RKO (cell line): ENCODE results near the gene SLC25A28.
"Not testable (repeated sequence)": the region's sequence is repeated elsewhere in the genome, so short reads cannot be mapped to it uniquely, and the experiment has no call there.

Source experiments
- DNase-seq: peaks from one replicate; pipeline ENCODE4 v3.0.0-alpha.2; 2016; ENCODE audit warnings: low spot score

Gene SLC25A28

DNA sequence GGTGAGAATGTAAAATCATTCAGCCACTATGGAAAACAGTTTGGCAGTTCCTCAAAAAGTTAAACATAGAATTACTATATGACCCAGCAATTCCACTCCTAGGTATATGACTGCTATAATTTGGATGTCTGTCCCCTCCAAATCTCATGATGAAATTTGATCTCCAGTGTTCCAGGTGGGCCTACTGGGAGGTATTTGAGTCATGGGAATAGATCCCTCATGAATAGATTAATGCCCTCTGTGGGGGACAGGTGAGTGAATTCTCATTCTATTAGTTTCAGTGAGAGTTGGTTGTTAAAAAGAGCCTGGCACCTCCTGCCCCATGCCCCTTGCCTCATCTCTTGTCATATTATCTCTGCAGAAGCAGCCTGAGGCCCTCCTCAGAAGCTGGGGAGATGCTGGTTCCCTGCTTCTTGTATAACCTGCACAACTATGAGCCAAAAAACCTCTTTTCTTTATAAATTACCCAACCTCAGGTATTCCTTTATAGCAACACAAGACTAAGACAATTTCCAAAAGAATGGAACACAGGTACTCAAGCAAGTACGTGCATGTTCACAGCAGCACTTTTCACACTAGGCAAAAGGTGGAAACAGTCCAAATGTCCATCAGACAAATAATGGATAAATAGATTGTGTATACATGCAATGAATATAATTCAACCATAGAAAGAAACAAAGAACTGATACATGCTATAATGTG is 8.8 kb upstream of the SLC25A28 start:
- no peak for DNase-seq

DNA sequence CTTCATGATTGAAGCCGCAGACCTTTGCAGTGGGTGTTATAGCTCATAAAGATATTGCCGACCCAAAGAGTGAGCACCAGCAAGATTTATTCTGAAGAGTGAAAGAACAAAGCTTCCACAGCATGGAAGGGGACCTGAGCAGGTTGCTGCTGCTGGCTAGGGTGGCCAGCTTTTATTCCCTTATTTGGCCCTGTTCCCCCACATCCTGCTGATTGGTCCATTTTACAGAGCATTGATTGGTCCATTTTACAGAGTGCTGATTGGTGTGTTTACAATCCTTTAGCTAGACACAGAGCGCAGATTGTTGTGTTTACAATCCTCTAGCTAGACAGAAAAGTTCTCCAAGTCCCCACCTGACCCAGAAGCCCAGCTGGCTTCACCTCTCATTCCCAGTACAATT is 4.9 kb upstream of the SLC25A28 start:
- not testable (repeated sequence) for DNase-seq

DNA sequence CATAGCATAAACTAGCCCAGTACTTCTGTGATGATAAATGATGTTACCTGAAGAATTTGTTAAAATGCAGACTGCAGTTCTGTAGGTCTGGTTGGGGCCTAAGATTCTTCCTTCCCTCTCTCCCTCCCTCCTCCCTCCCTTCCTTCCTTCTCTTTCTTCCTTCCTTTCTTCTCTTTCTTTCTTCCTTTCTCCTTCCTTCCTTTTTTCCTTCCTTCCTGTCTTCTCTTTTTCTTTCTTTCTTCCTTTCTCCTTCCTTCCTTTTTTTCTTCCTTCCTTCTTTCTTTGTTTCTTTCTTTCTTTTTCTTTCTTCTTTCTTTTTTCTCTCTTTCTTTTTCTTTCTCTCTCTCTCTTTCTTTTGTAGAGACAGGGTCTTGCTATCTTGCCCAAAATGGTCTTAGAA is 3.7 kb upstream of the SLC25A28 start:
- no peak for DNase-seq

DNA sequence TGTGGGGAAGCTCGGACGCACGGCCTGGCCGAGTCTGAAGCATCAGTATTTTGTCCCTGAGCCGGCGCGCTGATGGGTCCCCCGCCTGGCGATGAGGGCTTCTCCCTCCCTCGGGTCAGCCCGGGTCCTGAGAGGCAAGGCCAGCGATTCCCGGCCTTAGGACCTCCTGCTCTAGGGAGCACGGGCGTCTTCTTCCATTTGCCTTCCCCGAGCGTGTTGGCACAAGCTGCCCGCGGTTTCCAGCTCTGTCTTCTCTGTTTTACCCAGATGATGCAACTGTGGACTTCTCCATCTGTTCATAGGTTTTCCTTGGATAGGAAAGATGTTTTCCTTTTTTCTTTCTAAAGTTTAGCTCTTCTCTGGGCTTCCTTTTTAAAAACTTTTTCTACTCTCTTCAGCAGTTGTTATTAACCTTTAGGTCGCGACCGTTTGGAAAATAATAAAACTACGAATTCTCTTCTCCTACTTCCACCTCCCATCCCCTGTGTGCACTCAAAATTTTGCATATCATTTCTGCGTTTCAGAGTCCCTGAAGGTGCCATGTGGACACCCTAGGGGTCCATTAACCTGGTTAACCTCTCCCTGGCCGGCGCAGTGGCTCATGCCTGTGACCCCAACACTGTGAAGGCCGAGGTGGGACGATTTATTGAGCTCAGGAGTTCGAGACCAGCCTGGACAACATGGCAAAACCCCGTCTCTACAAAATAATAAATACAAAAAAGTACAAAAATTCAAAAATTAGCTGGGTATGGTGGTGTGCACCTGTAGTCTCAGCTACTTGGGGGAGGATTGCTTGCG is 1.4 kb upstream of the SLC25A28 start:
- no peak for DNase-seq

DNA sequence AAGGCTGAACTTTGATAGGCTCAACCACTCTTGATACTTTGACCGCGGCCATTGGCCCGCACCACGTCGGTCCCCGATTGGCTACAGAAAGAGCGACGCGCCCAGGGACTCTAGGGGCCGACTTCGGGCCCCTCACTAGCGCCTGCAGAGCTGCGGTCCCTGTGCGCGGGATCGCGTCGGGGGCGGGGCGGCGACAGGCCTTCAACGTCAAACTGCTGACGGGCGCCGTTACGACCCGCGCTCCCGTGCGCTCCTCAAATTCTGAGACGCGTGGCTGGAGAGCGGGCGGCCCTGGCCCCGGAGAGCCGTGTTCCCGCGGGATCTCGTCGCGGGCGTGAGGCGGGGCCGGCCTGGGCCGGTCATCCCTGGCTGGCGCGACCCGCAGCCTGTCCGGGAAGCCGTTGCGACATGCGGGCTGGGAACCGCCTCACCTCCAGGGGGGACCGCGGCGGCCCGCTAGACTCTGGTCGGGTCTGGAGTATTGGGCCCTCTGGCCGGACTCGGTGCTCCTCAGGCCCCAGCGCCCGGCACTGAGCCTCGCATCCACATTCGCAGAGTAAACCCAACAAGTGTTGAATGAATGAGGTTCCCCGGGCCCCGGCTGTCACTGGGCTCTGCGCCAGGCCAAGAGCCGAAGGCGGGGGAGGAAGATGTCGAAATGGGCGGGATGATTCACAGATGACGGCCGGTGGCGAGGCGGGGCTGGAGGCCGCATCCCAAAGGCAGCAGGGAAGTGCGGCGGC is 643 bp upstream of the SLC25A28 start:
- DNase-seq: peak; percentile 94

DNA sequence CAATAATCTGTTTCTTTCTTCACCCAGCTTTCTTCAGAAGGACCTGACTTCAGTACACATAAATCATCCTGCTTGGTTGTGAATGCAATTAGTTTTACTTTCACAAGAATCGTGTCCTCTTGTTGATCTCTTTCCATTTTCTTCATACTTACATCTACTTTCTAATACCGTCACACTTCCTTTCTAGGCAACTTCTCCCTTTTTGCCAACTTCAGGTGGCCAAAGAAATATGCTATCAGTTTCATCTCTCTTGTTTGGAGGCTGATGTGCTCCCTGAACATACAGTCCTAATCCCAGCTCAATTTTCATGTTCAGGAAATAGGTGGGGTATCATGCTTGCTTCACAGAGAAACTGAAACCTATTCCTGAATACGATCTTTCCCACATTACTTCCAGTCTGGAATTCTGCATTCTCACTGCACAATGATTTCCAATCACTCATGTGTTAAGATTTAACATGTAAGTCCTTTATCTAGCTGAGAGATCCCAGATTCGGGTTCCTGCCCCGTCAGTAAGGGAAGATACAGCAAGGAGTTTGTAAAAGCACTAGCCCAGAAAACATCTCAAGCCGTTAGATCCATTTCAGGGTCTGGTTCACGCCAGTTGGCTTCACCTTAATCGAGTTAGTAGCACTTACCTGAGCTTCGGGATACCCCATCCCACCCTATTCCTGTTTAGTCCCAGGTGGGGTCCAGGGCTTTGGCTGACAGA is 994 bp downstream of the SLC25A28 start:
- peak; percentile 34 for DNase-seq

DNA sequence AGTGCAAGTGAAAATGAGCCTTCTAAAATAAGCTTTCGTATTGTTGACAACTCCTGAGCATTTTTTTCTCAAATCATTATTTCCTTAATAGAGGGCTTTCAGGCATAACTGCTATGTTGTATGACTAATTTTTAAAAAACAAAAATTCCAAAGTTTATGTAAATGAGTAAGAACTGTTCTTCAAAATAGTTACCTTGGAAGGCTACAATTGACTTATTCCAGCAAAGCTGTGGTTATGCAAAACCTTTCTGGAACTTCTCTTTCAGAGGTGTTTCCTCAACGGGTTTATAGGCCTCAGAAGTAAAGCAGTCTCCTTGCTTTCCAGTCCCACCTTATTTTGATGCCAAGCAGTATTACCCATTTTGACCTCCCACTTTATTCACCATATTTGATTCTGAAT is 2.5 kb downstream of the SLC25A28 start:
- DNase-seq: no peak

DNA sequence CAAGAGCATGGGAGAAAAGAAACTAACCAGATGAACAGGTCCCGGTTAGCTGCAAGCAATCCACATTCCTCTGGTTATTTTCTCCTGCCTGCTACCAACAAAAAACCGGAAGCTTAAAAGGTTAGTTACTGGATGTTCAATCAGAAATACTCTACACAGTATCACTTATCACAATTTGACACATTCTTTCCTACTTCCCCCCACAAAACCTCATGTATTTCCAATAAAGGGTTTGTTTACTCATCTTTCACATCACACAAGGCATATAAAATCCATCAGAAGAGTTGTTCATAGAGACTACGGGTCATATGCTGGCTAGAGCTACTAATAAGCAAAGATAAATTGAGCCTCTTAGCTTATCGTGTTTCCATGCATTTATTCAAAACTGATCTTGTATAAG is 4.8 kb downstream of the SLC25A28 start:
- DNase-seq: no peak

DNA sequence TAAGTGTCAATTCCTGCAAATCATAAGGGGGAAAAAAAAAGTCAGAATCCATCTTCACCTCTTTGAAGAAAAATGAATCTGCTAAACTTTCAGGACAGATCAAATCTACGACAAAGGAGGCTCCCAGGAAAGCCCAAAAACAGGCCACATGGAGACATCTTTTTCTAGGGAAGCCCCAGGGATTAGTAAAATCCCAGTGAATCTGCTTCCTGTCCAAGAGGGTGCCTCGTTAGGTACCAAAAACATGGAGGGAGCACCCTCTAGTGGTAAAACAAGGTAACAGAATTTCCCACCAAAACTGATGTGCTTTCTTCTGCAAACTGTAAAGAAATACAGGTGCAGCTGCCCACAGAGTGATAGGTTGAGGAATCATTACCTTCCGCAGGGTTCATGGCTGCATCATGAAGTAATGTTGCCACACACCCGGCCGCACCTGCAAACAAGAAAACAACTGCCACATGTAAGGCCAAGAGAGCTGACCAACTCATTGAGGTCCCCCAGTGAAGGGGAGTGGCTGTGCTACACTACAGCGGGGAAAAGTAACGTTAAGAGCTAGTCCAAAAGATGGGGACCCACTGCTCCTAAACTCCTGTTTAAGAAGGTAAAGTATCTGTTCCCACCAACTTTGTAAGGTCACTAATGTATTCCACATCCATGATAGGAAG is 7.9 kb downstream of the SLC25A28 start:
- peak; percentile 80 for DNase-seq

DNA sequence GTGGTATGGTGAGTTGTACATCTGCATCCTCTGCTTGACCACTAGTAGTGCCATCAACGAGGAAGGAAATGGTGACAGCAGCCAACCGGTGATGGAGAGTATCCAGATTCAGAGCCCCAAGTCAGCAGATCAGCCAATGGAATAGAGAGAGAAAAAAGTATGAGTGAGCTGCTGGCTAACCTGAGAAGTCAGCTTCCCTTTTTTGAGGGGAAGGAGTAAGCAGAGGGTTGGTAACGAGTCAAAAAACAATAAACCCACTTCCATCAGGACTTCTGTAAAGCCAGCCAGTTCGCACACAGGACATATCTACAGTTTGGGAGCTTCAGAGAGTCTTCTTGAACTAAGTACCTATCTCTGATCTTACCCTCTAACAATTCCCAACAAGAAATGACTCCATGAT is 8.9 kb downstream of the SLC25A28 start:
- DNase-seq: no peak

DNA sequence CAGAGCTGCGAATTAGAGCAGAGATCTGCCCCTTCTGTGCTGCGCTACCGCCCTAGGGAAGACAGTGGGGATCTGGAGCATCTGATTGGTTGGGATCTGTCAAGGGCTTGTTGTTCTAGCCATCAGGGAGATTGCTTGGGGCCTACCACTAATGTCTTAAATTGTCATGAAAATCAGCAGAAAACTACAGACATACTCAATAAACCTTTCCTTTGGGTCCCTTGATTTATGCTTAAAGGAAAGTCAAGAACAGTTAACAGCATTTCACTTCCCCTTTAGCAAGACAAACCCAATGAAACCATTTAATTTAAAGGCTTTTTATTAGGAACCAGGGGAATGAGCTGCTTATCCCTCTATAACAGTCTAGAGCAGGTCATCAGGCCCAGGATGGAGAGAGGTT is 10.0 kb downstream of the SLC25A28 start:
- no peak for DNase-seq

DNA sequence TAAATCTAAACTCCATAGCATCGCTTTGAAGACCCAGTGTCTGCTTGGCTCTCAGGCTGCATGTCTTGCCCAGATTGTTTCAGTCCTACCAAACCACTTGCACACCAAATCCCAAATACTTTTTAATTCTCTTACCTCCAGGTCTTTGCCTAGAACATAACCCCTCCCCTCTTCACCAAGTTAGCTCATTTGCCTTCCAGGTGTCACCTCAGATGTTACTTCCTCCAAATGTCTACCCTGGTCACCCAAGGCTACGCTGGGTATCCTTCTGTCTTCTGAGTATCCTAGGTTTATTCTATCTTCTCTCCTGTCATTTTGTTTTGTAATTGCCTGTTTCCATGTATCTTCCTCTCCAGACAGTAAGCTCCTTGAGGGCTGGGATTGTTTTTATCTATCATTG is 11.1 kb downstream of the SLC25A28 start:
- no peak for DNase-seq

DNA sequence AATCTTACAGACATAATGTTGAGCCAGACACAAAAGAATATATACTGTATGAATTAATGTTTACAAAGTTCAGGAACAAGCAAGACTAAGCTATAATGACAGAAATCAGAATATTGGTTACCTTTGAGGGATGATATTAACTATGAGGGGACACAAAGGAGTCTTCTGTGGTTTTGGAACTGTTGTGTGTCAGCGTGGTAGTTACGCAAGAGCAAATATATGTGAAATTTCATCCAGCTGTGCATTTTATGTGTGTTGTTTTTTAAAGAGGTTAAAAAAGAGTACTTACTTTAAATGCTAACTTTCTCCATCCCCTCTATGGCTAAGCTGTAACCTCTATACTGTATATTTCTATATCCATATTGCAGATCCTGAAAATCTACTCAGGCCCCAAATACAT is 14.9 kb downstream of the SLC25A28 start:
- no peak for DNase-seq

DNA sequence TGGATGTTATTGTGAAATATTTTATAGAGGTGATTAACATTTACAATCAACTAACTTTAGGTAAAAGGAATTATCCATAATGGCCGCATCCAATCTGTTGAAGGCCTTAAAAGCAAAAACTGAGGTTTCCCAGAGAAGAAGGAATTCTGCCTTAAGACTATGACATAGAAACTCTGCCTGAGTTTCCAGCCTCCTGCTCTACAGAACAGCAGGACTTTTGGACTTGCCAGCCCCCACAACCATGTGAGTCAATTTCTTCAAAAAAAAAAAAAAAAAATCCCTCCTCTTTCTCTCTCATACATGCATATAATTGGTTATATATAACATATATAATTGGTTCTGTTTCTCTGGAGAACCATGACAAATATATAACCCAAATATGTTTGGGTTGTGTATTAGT is 15.4 kb downstream of the SLC25A28 start:
- DNase-seq: no peak

DNA sequence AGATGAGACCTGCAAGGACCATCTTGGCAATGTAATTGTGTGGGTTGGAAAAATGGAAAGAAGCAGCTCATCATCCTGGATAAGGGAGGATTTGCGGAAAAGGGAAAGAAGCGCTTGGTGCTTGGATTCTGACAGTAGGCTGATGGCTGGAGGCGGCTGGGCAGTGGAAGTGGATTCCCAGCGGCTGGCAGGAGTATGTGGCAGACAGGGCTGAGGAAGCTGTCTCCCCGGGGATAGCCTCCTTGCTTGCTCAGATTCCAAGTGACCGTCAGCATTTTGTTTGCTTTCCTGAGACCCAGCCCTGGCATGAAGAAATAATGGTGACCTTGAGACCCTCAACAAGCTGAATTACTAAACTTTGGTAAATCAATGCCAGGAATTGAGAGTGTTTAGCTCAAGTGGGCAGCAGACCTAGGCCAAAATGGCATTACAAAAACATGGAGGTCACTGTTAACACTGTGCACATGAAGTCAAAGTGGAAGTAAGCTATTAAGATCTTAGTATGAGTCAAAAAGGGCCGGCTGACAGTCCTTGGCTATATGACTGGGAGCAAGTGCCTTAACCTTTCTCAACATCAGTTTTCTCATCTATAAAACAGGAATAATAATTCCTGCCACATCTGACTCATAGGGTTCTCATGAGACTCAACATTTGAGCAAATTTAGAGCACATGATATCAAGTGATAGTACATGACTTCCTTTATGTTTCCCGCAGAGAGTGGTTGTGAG is 21.3 kb downstream of the SLC25A28 start:
- no peak for DNase-seq

DNA sequence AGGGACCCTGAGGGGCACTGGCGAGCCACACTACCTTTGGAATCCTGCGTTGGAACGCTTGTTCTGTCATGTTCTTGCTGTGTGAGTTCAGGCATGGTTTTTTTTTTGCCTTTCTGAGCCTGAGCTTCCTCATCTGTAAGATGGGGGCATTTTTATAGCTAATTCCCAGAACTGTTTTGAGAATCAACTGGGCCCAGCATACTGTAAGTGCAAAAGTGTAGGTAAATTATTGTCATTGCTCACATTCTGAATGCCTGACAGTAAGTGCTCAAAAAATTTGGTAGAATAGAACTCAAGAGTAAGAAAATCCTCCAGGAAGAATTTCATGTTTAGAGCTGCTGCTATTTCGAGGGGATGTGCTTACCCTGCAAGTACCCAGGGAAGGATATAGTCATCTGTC is 22.2 kb downstream of the SLC25A28 start:
- DNase-seq: no peak

DNA sequence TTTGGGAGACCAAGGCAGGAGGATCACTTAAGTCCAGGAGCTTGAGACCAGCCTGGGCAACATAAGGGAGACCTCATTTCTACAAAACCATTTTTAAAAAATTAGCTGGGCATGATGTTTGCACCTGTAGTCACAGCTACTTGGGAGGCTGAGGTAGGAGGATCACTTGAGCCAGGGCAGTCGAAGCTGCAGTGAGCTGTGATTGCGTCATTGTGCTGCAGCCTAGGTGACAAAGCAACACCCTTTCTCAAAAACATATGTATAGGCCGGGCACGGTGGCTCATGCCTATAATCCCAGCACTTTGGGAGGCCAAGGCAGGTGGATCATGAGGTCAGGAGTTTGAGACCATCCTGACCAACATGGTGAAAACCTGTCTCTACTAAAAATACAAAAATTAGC is 23.5 kb downstream of the SLC25A28 start:
- DNase-seq: not testable (repeated sequence)

DNA sequence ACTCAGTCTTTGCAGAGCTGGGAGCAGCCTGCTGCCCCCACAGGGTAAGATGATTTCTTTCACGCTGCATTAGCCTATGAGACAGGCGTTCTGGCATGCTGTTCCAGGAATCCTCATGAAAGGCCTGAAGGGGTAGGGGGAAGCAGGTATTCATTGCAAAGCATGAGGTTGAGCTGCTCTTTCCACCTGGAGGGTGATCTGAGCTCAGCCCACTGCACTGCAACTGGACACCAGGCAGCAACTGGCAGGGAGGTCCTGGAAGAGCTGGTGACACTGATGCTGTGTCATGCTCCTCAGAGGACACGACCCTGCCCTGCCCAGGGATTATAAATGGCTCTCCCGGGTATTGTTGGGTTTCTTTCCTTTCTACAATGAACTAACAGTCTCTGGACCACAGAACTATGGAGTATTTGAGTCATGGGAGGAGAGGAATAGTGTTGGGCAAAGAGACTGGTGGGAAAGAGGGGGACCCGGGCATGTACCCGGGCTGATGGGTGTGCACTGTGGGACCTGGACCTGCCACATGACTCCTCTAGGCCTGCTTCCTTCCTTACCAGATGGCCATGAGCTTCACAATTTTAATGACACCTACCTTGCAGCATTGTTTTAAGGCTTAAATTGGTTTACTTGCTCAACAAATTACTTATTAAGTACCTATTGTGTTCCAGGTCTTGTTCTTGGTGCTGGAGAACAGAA is 24.3 kb downstream of the SLC25A28 start:
- no peak for DNase-seq

DNA sequence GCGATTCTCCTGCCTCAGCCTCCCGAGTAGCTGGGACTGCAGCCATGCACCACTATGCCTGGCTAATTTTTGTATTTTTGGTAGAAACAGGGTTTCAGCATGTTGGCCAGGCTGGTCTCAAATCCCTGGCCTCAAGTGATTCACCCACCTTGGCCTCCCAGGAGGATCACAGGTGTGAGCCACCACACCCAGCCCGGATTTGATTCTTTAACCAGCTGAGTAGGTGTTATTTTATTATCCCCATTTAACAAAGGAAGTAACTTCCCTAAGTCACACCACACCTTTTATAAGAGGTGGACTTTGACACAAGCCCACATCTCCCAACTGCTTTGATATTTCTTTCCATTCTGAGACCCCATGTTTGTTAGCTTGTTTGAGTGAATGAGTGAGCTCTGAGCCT is 25.0 kb downstream of the SLC25A28 start:
- no peak for DNase-seq

DNA sequence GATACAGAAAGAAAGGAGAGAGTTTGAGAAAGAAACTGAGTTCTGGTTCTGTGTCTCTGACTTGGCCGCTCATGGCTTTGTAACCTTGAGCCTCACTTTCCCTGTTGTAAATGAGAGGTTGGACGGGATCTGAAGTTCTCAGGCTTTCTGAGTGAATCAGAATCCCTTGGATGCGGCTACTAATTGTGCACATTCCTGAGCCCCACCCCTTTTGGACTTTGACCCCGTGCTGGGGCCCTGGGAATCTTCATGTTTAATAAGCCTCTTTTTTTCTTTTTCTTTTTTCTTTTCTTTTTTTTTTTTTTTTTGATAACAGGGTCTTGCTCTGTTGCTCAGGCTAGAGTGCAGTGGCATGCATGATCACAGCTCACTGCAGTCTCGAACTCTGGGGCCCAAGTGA is 26.9 kb downstream of the SLC25A28 start:
- DNase-seq: no peak

DNA sequence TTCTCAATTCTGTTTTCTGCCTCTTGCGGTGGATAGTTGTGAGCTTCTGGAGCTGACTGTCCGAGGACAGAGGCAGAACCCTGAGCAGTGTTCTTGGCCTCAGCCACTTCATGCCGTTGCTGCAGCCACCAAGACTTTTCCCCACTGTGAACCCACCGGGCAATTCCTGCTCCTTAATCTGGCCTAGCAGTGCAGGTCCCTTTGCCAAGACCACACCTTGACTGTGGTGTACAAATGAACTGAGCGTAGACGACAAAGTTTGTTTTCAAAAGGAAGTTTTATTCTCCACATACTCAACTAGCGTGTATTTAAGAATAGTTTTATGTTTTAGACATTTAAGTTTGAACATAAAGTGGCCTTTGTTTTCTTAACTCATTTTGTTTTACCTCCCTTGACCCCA is 29.4 kb downstream of the SLC25A28 start:
- no peak for DNase-seq
